Uterus (tissue), 4 donors: ENCODE results near the gene SERPINB10. TPM values are rescaled to one million over a fixed set of nuclear protein-coding genes. Genes with fewer than 3 reads are reported as not detected.

Experiments
- DNase-seq, 2 donors: peaks; one replicate each; pipeline ENCODE4 v3.0.0-alpha.2; 2019 to 2020
- H3K27ac ChIP-seq, 2 donors: fragments of 200-600 bp; sonication (generic); 1 replicate in 1 of 2; 2 replicates in 1 of 2; pipeline ENCODE4 v1.5.1; 2016 to 2018
- H3K27me3 ChIP-seq, 2 donors: fragments of 200-600 bp; sonication (generic); one replicate each; pipeline ENCODE4 v1.5.1; 2018 to 2019; ENCODE audit warnings: control low read depth in 1 of 2
- H3K36me3 ChIP-seq, 2 donors: fragments of 200-600 bp; sonication (generic); one replicate each; pipeline ENCODE4 v1.5.1; 2019; ENCODE audit warnings: control low read depth in 1 of 2
- H3K4me1 ChIP-seq, 2 donors: fragments of 200-600 bp; sonication (generic); one replicate each; pipeline ENCODE4 v1.5.1; 2018 to 2019; ENCODE audit warnings: control low read depth in 1 of 2
- H3K4me3 ChIP-seq, 2 donors: fragments of 200-600 bp; sonication (generic); 1 replicate in 1 of 2; 2 replicates in 1 of 2; pipeline ENCODE4 v1.5.1; 2018 to 2019; ENCODE audit warnings: mild to moderate bottlenecking in 1 of 2
- H3K9me3 ChIP-seq, 2 donors: fragments of 200-600 bp; sonication (generic); one replicate each; pipeline ENCODE4 v1.5.1; 2019; ENCODE audit warnings: control low read depth in 1 of 2
- CTCF ChIP-seq, 4 experiments: fragments of 200-600 bp in 2 of 4; fragments of 450-650 bp in 2 of 4; sonication (generic) in 2 of 4; IDR thresholded peaks; one replicate each; pipeline ENCODE4 v1.5.1; 2016 to 2019; ENCODE audit warnings: antibody characterized with exemption in 4 of 4, mild to moderate bottlenecking in 2 of 4, moderate library complexity in 1 of 4
- POLR2A ChIP-seq, 2 donors: fragments of 450-650 bp; IDR thresholded peaks; one replicate each; pipeline ENCODE4 v1.6.1; 2016; ENCODE audit warnings: antibody characterized with exemption in 2 of 2, mild to moderate bottlenecking in 1 of 2, moderate library complexity in 1 of 2
- intact Hi-C: fragments of 100-400 bp; cut with DNase I; formaldehyde crosslinking; loops from one replicate; pipeline ENCODE4 v1.15.1; 2023; ENCODE audit warnings: low total_unique reads
- total RNA-seq, 4 donors: library from RNA; depleted of rRNA in 3 of 4; stranded (reverse); fragments of >200 nt in 3 of 4; gene quantifications; one replicate each; pipeline versions ENCODE4 v1.1.0 to v1.2.4, GENCODE V29; 2014 to 2023
- donor health status: DM: yes; HTN: yes; CAD: no.

SERPINB10 gene
- total RNA-seq, 4 donors from 2014 or later: not detected

GRCh38 chr18:63878343-63878742 lies 29.4 kb upstream of the SERPINB10 start:
- H3K4me3 ChIP-seq: no peak overlapping the region
- H3K36me3 ChIP-seq: no peaks in the 10 kb centered on the region
- no peaks in the 10 kb centered on the region for H3K27me3 ChIP-seq
- intact Hi-C loops: no loop called here
- no peaks in the 10 kb centered on the region for H3K9me3 ChIP-seq
- H3K4me1 ChIP-seq: no peaks in the 10 kb centered on the region
- TF ChIP-seq CTCF (IDR thresholded peaks at IDR 0.05) (no peak), POLR2A (IDR thresholded peaks at IDR 0.05) (no peak)
- H3K27ac ChIP-seq: no peak overlapping the region
- no peak for DNase-seq

- TF ChIP-seq CTCF (IDR thresholded peaks at IDR 0.05) (no peak), POLR2A (IDR thresholded peaks at IDR 0.05) (no peak)
- H3K36me3 ChIP-seq: no peaks in the 10 kb centered on the region
- intact Hi-C loops: no loop called here
- H3K27me3 ChIP-seq: no peaks in the 10 kb centered on the region
- H3K4me3 ChIP-seq: no peak overlapping the region
- H3K27ac ChIP-seq: no peak overlapping the region
- no peaks in the 10 kb centered on the region for H3K4me1 ChIP-seq
- H3K9me3 ChIP-seq: no peaks in the 10 kb centered on the region
- no peak for DNase-seq
These were observed 28.8 kb upstream of the SERPINB10 start for GRCh38 chr18:63878925-63879324.

- H3K9me3 ChIP-seq: no peaks in the 10 kb centered on the region
- no peak overlapping the region for H3K4me3 ChIP-seq
- H3K4me1 ChIP-seq: no peaks in the 10 kb centered on the region
- intact Hi-C loops: no loop called here
- no peak overlapping the region for H3K27ac ChIP-seq
- no peaks in the 10 kb centered on the region for H3K27me3 ChIP-seq
- DNase-seq: no peak
- TF ChIP-seq POLR2A (IDR thresholded peaks at IDR 0.05) (no peak), CTCF (IDR thresholded peaks at IDR 0.05) (no peak)
- H3K36me3 ChIP-seq: no peaks in the 10 kb centered on the region
These were observed 28.0 kb upstream of the SERPINB10 start for GRCh38 chr18:63879709-63880108.

- TF ChIP-seq CTCF (IDR thresholded peaks at IDR 0.05) (no peak), POLR2A (IDR thresholded peaks at IDR 0.05) (no peak)
- intact Hi-C loops: no loop called here
- Histone ChIP-seq H3K4me3 (no peak overlapping the region), H3K4me1 (no peaks in the 10 kb centered on the region), H3K27ac (no peak overlapping the region), H3K9me3 (no peaks in the 10 kb centered on the region), H3K36me3 (no peaks in the 10 kb centered on the region), H3K27me3 (no peaks in the 10 kb centered on the region)
- DNase-seq: no peak
These were observed 25.9 kb upstream of the SERPINB10 start for GRCh38 chr18:63881851-63882250.

- intact Hi-C loops: no loop called here
- H3K9me3 ChIP-seq: no peaks in the 10 kb centered on the region
- no peak for DNase-seq
- H3K4me3 ChIP-seq: no peak overlapping the region
- H3K27me3 ChIP-seq: no peaks in the 10 kb centered on the region
- no peak overlapping the region for H3K27ac ChIP-seq
- no peaks in the 10 kb centered on the region for H3K4me1 ChIP-seq
- no peak for TF ChIP-seq CTCF (IDR thresholded peaks at IDR 0.05)
- TF ChIP-seq POLR2A (IDR thresholded peaks at IDR 0.05): no peak
- H3K36me3 ChIP-seq: no peaks in the 10 kb centered on the region
These were observed 25.2 kb upstream of the SERPINB10 start for GRCh38 chr18:63882333-63883141.
